ENCODE results near the gene FAM72D. TPM values are rescaled to one million over a fixed set of nuclear protein-coding genes. Genes with fewer than 3 reads are reported as not detected.
"Not testable (repeated sequence)": the region's sequence is repeated elsewhere in the genome, so short reads cannot be mapped to it uniquely, and the experiment has no call there.

The FAM72D gene
- polyA plus RNA-seq, 3 donors, result 0.48 to 1.2 (median 0.79) TPM

- H3K4me3 ChIP-seq (replicated peaks in 1 of 3; ENCODE audit: low read depth in 2 of 3, low read length in 3 of 3); H3K4me1 ChIP-seq (ENCODE audit: control insufficient read depth in 1 of 2, insufficient read depth in 2 of 2, low read length in 2 of 2); H3K79me2 ChIP-seq (ENCODE audit: insufficient read depth, low read length); H3K4me1 Mint-ChIP-seq; H3K9me3 Mint-ChIP-seq; H3K36me3 Mint-ChIP-seq; DNase-seq; H3K9me3 ChIP-seq (replicated peaks in 1 of 2; ENCODE audit: control insufficient read depth in 1 of 2, insufficient read depth in 1 of 2, low read length in 2 of 2); H3K4me3 Mint-ChIP-seq; H3K27ac ChIP-seq (ENCODE audit: low read depth in 1 of 2, low read length in 2 of 2); H3K4me2 ChIP-seq (replicated peaks; ENCODE audit: extremely low read depth, low read length, poor library complexity, severe bottlenecking); H3K9ac ChIP-seq (ENCODE audit: insufficient read depth, low read length, poor library complexity, severe bottlenecking); intact Hi-C loops (cut with micrococcal nuclease); H4K20me1 ChIP-seq (ENCODE audit: insufficient read depth, low read length); H3K27me3 ChIP-seq (ENCODE audit: control insufficient read depth in 2 of 2, insufficient read depth in 2 of 2, low read length in 2 of 2); H3K27ac Mint-ChIP-seq; H3K27me3 Mint-ChIP-seq (ENCODE audit: low read depth in 3 of 3); H3K36me3 ChIP-seq (replicated peaks in 1 of 2; ENCODE audit: control insufficient read depth in 1 of 2, insufficient read depth in 2 of 2, low read length in 2 of 2); H2AFZ ChIP-seq (ENCODE audit: insufficient read depth, low read depth, low read length, poor library complexity, severe bottlenecking): not testable (repeated sequence)
- no CpG with 5 or more reads among the region's 3 CpGs for WGBS (ENCODE audit: insufficient coverage)
These were observed 48.6 kb downstream of the FAM72D start for GRCh38 chr1:145144264-145144913.

DNA sequence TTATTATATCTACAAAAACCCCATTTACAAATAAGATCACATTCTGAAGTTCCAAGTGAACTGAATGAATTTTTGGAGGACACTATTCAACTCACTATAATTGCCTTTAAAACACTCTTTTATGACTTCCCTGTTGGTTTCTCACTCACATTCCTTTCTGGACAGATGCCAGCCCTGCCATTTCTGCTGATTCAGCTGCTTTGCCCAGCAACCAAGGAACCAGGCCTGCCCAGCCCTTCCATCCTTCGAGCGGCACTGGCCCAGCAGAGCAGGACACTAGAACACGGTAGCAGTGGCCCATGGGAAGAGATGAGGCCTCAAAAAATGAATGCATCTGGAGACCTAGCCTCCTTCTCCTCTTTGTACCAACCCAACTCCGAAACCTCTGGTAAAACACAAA, 50.5 kb downstream of the FAM72D start:
- H3K27me3 Mint-ChIP-seq (ENCODE audit: low read depth in 3 of 3); H3K79me2 ChIP-seq (ENCODE audit: insufficient read depth, low read length); H3K4me1 ChIP-seq (ENCODE audit: control insufficient read depth in 1 of 2, insufficient read depth in 2 of 2, low read length in 2 of 2); H3K9ac ChIP-seq (ENCODE audit: insufficient read depth, low read length, poor library complexity, severe bottlenecking); H3K36me3 Mint-ChIP-seq; H3K4me1 Mint-ChIP-seq; H4K20me1 ChIP-seq (ENCODE audit: insufficient read depth, low read length); H3K27ac ChIP-seq (ENCODE audit: low read depth in 1 of 2, low read length in 2 of 2); H2AFZ ChIP-seq (ENCODE audit: insufficient read depth, low read depth, low read length, poor library complexity, severe bottlenecking); intact Hi-C loops (cut with micrococcal nuclease); H3K4me3 ChIP-seq (replicated peaks in 1 of 3; ENCODE audit: low read depth in 2 of 3, low read length in 3 of 3); H3K4me2 ChIP-seq (replicated peaks; ENCODE audit: extremely low read depth, low read length, poor library complexity, severe bottlenecking); H3K9me3 ChIP-seq (replicated peaks in 1 of 2; ENCODE audit: control insufficient read depth in 1 of 2, insufficient read depth in 1 of 2, low read length in 2 of 2); H3K4me3 Mint-ChIP-seq; H3K9me3 Mint-ChIP-seq; H3K27me3 ChIP-seq (ENCODE audit: control insufficient read depth in 2 of 2, insufficient read depth in 2 of 2, low read length in 2 of 2); H3K36me3 ChIP-seq (replicated peaks in 1 of 2; ENCODE audit: control insufficient read depth in 1 of 2, insufficient read depth in 2 of 2, low read length in 2 of 2): not testable (repeated sequence)
- WGBS (ENCODE audit: insufficient coverage), result no CpG with 5 or more reads among the region's 4 CpGs
- peak in 2 of 3 donors; percentile 0 for DNase-seq
- H3K27ac Mint-ChIP-seq, result peak overlapping the region in 2 of 7 donors; percentile 25 to 75

- H3K4me1 Mint-ChIP-seq; H3K4me3 ChIP-seq (replicated peaks in 1 of 3; ENCODE audit: low read depth in 2 of 3, low read length in 3 of 3); intact Hi-C loops (cut with micrococcal nuclease); H3K4me1 ChIP-seq (ENCODE audit: control insufficient read depth in 1 of 2, insufficient read depth in 2 of 2, low read length in 2 of 2); DNase-seq; H3K4me2 ChIP-seq (replicated peaks; ENCODE audit: extremely low read depth, low read length, poor library complexity, severe bottlenecking); H3K27ac Mint-ChIP-seq; H3K36me3 ChIP-seq (replicated peaks in 1 of 2; ENCODE audit: control insufficient read depth in 1 of 2, insufficient read depth in 2 of 2, low read length in 2 of 2); H4K20me1 ChIP-seq (ENCODE audit: insufficient read depth, low read length); H2AFZ ChIP-seq (ENCODE audit: insufficient read depth, low read depth, low read length, poor library complexity, severe bottlenecking); H3K4me3 Mint-ChIP-seq; H3K27ac ChIP-seq (ENCODE audit: low read depth in 1 of 2, low read length in 2 of 2); H3K9me3 Mint-ChIP-seq; H3K9ac ChIP-seq (ENCODE audit: insufficient read depth, low read length, poor library complexity, severe bottlenecking); H3K9me3 ChIP-seq (replicated peaks in 1 of 2; ENCODE audit: control insufficient read depth in 1 of 2, insufficient read depth in 1 of 2, low read length in 2 of 2); H3K79me2 ChIP-seq (ENCODE audit: insufficient read depth, low read length); H3K27me3 ChIP-seq (ENCODE audit: control insufficient read depth in 2 of 2, insufficient read depth in 2 of 2, low read length in 2 of 2); H3K36me3 Mint-ChIP-seq; H3K27me3 Mint-ChIP-seq (ENCODE audit: low read depth in 3 of 3): not testable (repeated sequence)
- no CpG with 5 or more reads among the region's 4 CpGs for WGBS (ENCODE audit: insufficient coverage)
These were observed 51.4 kb downstream of the FAM72D start for GRCh38 chr1:145147172-145147571.

DNA sequence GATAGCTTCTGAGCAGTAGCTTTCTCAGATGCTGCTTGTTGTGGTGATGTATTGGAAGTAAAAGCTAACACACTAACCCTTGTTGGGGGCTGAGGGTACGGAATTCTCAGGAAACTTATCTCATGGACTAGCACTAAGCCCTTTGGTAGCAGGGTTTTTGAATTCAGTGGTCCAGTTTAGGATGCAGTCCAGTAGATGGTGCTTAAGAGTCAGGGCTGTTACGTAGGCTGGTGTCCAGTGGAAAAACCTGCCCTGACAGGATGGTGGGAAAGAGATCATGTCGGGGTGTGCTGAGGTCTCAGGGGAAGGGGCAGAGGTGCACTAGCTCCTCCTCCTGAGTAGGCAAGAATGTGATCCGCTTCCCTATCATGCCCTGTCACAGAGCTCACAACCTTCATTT, 59.6 kb downstream of the FAM72D start:
- H4K20me1 ChIP-seq (ENCODE audit: insufficient read depth, low read length); H3K27ac ChIP-seq (ENCODE audit: low read depth in 1 of 2, low read length in 2 of 2); H3K27me3 Mint-ChIP-seq (ENCODE audit: low read depth in 3 of 3); H3K79me2 ChIP-seq (ENCODE audit: insufficient read depth, low read length); H3K27me3 ChIP-seq (ENCODE audit: control insufficient read depth in 2 of 2, insufficient read depth in 2 of 2, low read length in 2 of 2); H3K4me3 Mint-ChIP-seq; H3K9me3 Mint-ChIP-seq; DNase-seq; intact Hi-C loops (cut with micrococcal nuclease); H3K4me1 ChIP-seq (ENCODE audit: control insufficient read depth in 1 of 2, insufficient read depth in 2 of 2, low read length in 2 of 2); H3K36me3 Mint-ChIP-seq; H3K4me3 ChIP-seq (replicated peaks in 1 of 3; ENCODE audit: low read depth in 2 of 3, low read length in 3 of 3); H3K4me1 Mint-ChIP-seq; H3K4me2 ChIP-seq (replicated peaks; ENCODE audit: extremely low read depth, low read length, poor library complexity, severe bottlenecking); H3K27ac Mint-ChIP-seq; H3K36me3 ChIP-seq (replicated peaks in 1 of 2; ENCODE audit: control insufficient read depth in 1 of 2, insufficient read depth in 2 of 2, low read length in 2 of 2); H3K9ac ChIP-seq (ENCODE audit: insufficient read depth, low read length, poor library complexity, severe bottlenecking); H3K9me3 ChIP-seq (replicated peaks in 1 of 2; ENCODE audit: control insufficient read depth in 1 of 2, insufficient read depth in 1 of 2, low read length in 2 of 2); H2AFZ ChIP-seq (ENCODE audit: insufficient read depth, low read depth, low read length, poor library complexity, severe bottlenecking): not testable (repeated sequence)
- WGBS (ENCODE audit: insufficient coverage), result no CpG with 5 or more reads among the region's 4 CpGs

Measured in CD14-positive monocyte (primary cell).